ENCODE results near the gene GUCY1A2.

GRCh38 chr11:106761240-106761639 lies 257.0 kb downstream of the GUCY1A2 start:
- TF ChIP-seq CTCF (IDR thresholded peaks at IDR 0.05) (no peak), POLR2A (IDR thresholded peaks at IDR 0.05) (no peak), EP300 (IDR thresholded peaks at IDR 0.05; ENCODE audit: low read depth) (no peak)

Measured in transverse colon (tissue), 3 donors.